Fibroblast of lung (primary cell): ENCODE results near the gene PRTN3.

Source experiments
- EZH2 ChIP-seq: IDR thresholded peaks from 2 replicates; pipeline ENCODE4 v1.5.1; 2012; ENCODE audit warnings: low read length, control low read depth, mild to moderate bottlenecking; ENCODE audit errors: missing control alignments
- TF ChIP-seq, protein P1 (sequence below), 2 donors: IDR thresholded peaks in 1 of 2; conservative IDR thresholded peaks in 1 of 2; 1 replicate in 1 of 2; 2 replicates in 1 of 2; pipeline ENCODE4 v1.5.1; 2011 to 2012; ENCODE audit warnings: low read length in 2 of 2, control low read depth in 1 of 2, inconsistent platforms in 1 of 2, low read depth in 1 of 2, mild to moderate bottlenecking in 1 of 2

DNA sequence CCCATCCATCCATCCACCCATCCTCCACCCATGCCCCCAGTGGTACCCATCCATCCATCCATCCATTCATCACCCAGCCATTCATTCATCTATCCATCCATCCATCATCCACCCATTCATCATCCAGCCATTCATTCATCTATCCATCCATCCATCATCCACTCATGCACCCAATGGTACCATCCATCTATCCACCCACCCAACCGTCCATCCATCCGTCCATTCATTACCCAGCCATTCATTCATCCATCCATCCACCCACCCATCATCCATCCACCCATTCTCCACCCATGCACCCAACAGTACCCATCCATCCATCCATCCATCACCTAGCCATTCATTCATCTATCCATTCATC is 24.3 kb upstream of the PRTN3 start:
- TF ChIP-seq, protein P1, sequence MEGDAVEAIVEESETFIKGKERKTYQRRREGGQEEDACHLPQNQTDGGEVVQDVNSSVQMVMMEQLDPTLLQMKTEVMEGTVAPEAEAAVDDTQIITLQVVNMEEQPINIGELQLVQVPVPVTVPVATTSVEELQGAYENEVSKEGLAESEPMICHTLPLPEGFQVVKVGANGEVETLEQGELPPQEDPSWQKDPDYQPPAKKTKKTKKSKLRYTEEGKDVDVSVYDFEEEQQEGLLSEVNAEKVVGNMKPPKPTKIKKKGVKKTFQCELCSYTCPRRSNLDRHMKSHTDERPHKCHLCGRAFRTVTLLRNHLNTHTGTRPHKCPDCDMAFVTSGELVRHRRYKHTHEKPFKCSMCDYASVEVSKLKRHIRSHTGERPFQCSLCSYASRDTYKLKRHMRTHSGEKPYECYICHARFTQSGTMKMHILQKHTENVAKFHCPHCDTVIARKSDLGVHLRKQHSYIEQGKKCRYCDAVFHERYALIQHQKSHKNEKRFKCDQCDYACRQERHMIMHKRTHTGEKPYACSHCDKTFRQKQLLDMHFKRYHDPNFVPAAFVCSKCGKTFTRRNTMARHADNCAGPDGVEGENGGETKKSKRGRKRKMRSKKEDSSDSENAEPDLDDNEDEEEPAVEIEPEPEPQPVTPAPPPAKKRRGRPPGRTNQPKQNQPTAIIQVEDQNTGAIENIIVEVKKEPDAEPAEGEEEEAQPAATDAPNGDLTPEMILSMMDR (conservative IDR thresholded peaks at IDR 0.05 in 1 of 2, IDR thresholded peaks at IDR 0.05 in 1 of 2; ENCODE audit: low read depth in 1 of 2, low read length in 2 of 2), result no peak
- no peak for TF ChIP-seq EZH2
